Endothelial cell of umbilical vein (primary cell): Measurements from ENCODE around the gene OPCML. TPM values are rescaled to one million over a fixed set of nuclear protein-coding genes. Genes with fewer than 3 reads are reported as not detected.

Source experiments
- BruUV-seq: library from RNA; stranded (reverse); fragments of 400-500 nt; replicated peaks from 2 replicates; lab custom pipeline; 2021; lab: Mats Ljungman, UMichigan
- CTCF ChIA-PET: fragments of 300-600, 350-600 bp; sonication (Branson Sonifier 250); formaldehyde crosslinking; loops from one replicate; lab custom pipeline; 2021; ENCODE audit warnings: antibody characterized with exemption, inconsistent platforms; lab: Charles Lee
- POLR2A ChIA-PET: fragments of 300-600, 350-600 bp; sonication (Branson Sonifier 250); formaldehyde crosslinking; loops from one replicate; lab custom pipeline; 2021; ENCODE audit warnings: antibody characterized with exemption, inconsistent platforms; lab: Charles Lee
- DNase-seq: peaks from one replicate; pipeline ENCODE4 v3.0.0-alpha.2; 2011; ENCODE audit warnings: low read depth, low spot score
- FAIRE-seq: peaks from 2 replicates; lab custom pipeline; 2011; peaks lifted over from hg19 to GRCh38; lab: Jason Lieb, UNC
- H2AFZ ChIP-seq: 2 replicates; pipeline ENCODE4 v1.6.0; 2012; ENCODE audit warnings: low read depth, low read length, control low read depth, inconsistent platforms
- H3K27ac ChIP-seq: 2 replicates; pipeline ENCODE4 v1.5.1; 2011; ENCODE audit warnings: low read depth, mild to moderate bottlenecking, control low read depth, low read length, moderate library complexity; ENCODE audit not compliant: insufficient read depth
- H3K27me3 ChIP-seq, 2 experiments: 2 replicates each; pipeline versions ENCODE4 v1.6.0 to v1.6.1; 2011; ENCODE audit warnings: low read length in 2 of 2, mixed read lengths in 1 of 2; ENCODE audit not compliant: control insufficient read depth in 2 of 2, insufficient read depth in 2 of 2
- H3K36me3 ChIP-seq, 2 experiments: 2 replicates in 1 of 2; 3 replicates in 1 of 2; pipeline ENCODE4 v1.5.1; 2011; ENCODE audit warnings: low read length in 2 of 2, mild to moderate bottlenecking in 1 of 2, moderate library complexity in 1 of 2; ENCODE audit not compliant: control insufficient read depth in 2 of 2, insufficient read depth in 2 of 2; ENCODE audit errors: extremely low read depth in 1 of 2
- H3K4me1 ChIP-seq: 3 replicates; pipeline ENCODE4 v1.5.1; 2011; ENCODE audit warnings: mild to moderate bottlenecking, low read length; ENCODE audit not compliant: control insufficient read depth, insufficient read depth; ENCODE audit errors: extremely low read depth
- H3K4me2 ChIP-seq: 2 replicates; pipeline ENCODE4 v1.6.1; 2011; ENCODE audit warnings: low read length, control low read depth, mixed read lengths; ENCODE audit not compliant: insufficient read depth
- H3K4me3 ChIP-seq, 3 experiments: fragments of 200-600 bp in 1 of 3; sonication (generic), shearing (Covaris generic) in 1 of 3; replicated peaks in 1 of 3; 2 replicates each; pipeline ENCODE4 v1.5.1; 2011 to 2016; ENCODE audit warnings: control low read depth in 3 of 3, low read length in 3 of 3, mild to moderate bottlenecking in 2 of 3, inconsistent platforms in 1 of 3, low read depth in 1 of 3, moderate library complexity in 1 of 3; ENCODE audit not compliant: insufficient read depth in 1 of 3
- H3K79me2 ChIP-seq: 2 replicates; pipeline ENCODE4 v1.6.0; 2012; ENCODE audit warnings: low read length, inconsistent platforms; ENCODE audit not compliant: control insufficient read depth, insufficient read depth
- H3K9ac ChIP-seq: replicated peaks from 2 replicates; pipeline ENCODE3; 2011; ENCODE audit warnings: low read length, control low read depth; ENCODE audit not compliant: insufficient read depth; ENCODE audit errors: extremely low read depth
- H3K9me1 ChIP-seq: replicated peaks from 3 replicates; pipeline ENCODE4 v1.6.0; 2011; ENCODE audit warnings: mild to moderate bottlenecking, low read length; ENCODE audit not compliant: control insufficient read depth, insufficient read depth; ENCODE audit errors: extremely low read depth
- H3K9me3 ChIP-seq: replicated peaks from 2 replicates; pipeline ENCODE4 v1.5.1; 2012; ENCODE audit warnings: low read length, inconsistent platforms; ENCODE audit not compliant: control insufficient read depth, insufficient read depth
- H4K20me1 ChIP-seq: replicated peaks from 2 replicates; pipeline ENCODE3; 2011; ENCODE audit warnings: mild to moderate bottlenecking, low read length; ENCODE audit not compliant: control insufficient read depth, insufficient read depth; ENCODE audit errors: extremely low read depth
- CTCF ChIP-seq, 2 donors: IDR thresholded peaks; 1 replicate in 1 of 2; 2 replicates in 1 of 2; pipeline ENCODE4 v1.5.1; 2011; ENCODE audit warnings: low read length in 2 of 2, mild to moderate bottlenecking in 2 of 2, moderate library complexity in 2 of 2, control low read depth in 1 of 2, inconsistent platforms in 1 of 2, low read depth in 1 of 2; ENCODE audit not compliant: insufficient read depth in 1 of 2; ENCODE audit errors: extremely low read depth in 1 of 2
- EZH2 ChIP-seq: IDR thresholded peaks from 2 replicates; pipeline ENCODE4 v1.6.1; 2012; ENCODE audit warnings: borderline replicate concordance, low read depth, mild to moderate bottlenecking, moderate library complexity, low read length, inconsistent platforms; ENCODE audit not compliant: severe bottlenecking
- FOS ChIP-seq: IDR thresholded peaks from 2 replicates; pipeline ENCODE4 v1.6.1; 2011; ENCODE audit warnings: mild to moderate bottlenecking, low read length, moderate library complexity, borderline replicate concordance; ENCODE audit not compliant: insufficient read depth
- GATA2 ChIP-seq: IDR thresholded peaks from 2 replicates; pipeline ENCODE4 v1.7.0; 2011; ENCODE audit warnings: low read depth, mild to moderate bottlenecking, moderate library complexity, mixed read lengths, low read length; ENCODE audit not compliant: insufficient read length, insufficient read depth
- JUN ChIP-seq: IDR thresholded peaks from 2 replicates; pipeline ENCODE4 v1.6.1; 2011; ENCODE audit warnings: borderline replicate concordance, low read depth; ENCODE audit not compliant: insufficient read length, insufficient read depth
- POLR2A ChIP-seq: IDR thresholded peaks from 2 replicates; pipeline ENCODE4 v1.6.1; 2012; ENCODE audit warnings: low read depth, mild to moderate bottlenecking, control low read depth, low read length
- POLR2AphosphoS5 ChIP-seq: IDR thresholded peaks from 2 replicates; pipeline ENCODE4 v1.6.1; 2012; ENCODE audit warnings: low read depth, mild to moderate bottlenecking, control low read depth, low read length, moderate library complexity; ENCODE audit not compliant: insufficient read depth
- dilution Hi-C: fragments of 300-500 bp; cut with MboI; formaldehyde crosslinking; loops from one replicate; pipeline ENCODE4 v1.15.0; 2019; ENCODE audit warnings: low sequenced_read_pairs; ENCODE audit not compliant: extremely low pct_ligation_motif_present
- intact Hi-C: fragments of 100-400 bp; cut with micrococcal nuclease; formaldehyde crosslinking; loops from one replicate; pipeline ENCODE4 v1.10.0; 2022
- polyA plus RNA-seq, 4 experiments: library from polyadenylated mRNA; depleted of rRNA in 3 of 4; stranded (reverse) in 3 of 4; unstranded in 1 of 4; fragments of >200 nt; gene quantifications; 2 replicates each; pipeline versions ENCODE4 v1.2.1 to v1.2.3, GENCODE V29; 2011 to 2012; ENCODE audit warnings: missing spikeins in 1 of 4
- total RNA-seq: library from RNA; stranded (reverse); gene quantifications from 2 replicates; pipeline ENCODE4 v1.2.3, GENCODE V29; 2021

OPCML gene
- total and polyA plus RNA-seq, 2 donors (not counting 3 experiments of a cell fraction or from before 2014, with no cell fraction given): not detected

- H3K4me3 ChIP-seq: no peak overlapping the region
- H3K9me1 ChIP-seq: no peaks in the 10 kb centered on the region
- dilution Hi-C loops (no loop called here), intact Hi-C loops (no loop called here)
- no peaks in the 10 kb centered on the region for H3K36me3 ChIP-seq
- H3K79me2 ChIP-seq: no peaks in the 10 kb centered on the region
- POLR2A ChIA-PET: no interaction called here
- FAIRE-seq: no peak
- no peaks in the 10 kb centered on the region for H3K27me3 ChIP-seq
- no peak overlapping the region for H3K4me2 ChIP-seq
- no peak overlapping the region for H3K27ac ChIP-seq
- peaks cover 1% of the 10 kb centered on the region for H3K9me3 ChIP-seq
- no peaks in the 10 kb centered on the region for H4K20me1 ChIP-seq
- TF ChIP-seq EZH2: no peak
- TF ChIP-seq POLR2AphosphoS5: no peak
- TF ChIP-seq POLR2A: no peak
- no peak for TF ChIP-seq FOS
- no peak for TF ChIP-seq JUN
- no peak for TF ChIP-seq CTCF (IDR thresholded peaks at IDR 0.05; ENCODE audit: extremely low read depth in 1 of 2, insufficient read depth in 1 of 2, low read depth in 1 of 2, low read length in 2 of 2)
- TF ChIP-seq GATA2: no peak
- CTCF ChIA-PET: no interaction called here
- no peak for DNase-seq
- no peak overlapping the region for H3K9ac ChIP-seq
- BruUV-seq: no TSS peak
- no peaks in the 10 kb centered on the region for H3K4me1 ChIP-seq
- H2AFZ ChIP-seq: no peak overlapping the region
Measured at GRCh38 chr11:132490978-132491377, 1041.3 kb downstream of the OPCML start.
